K562 (cell line): ENCODE data around the gene TRIM69. TPM values are rescaled to one million over a fixed set of nuclear protein-coding genes. Genes with fewer than 3 reads are reported as not detected.

ENCODE experiments used
- ARHGAP35 ChIP-seq: fragments of 450-650 bp; IDR thresholded peaks from 2 replicates; pipeline ENCODE4 v1.6.1; 2018; ENCODE audit not compliant: partially characterized antibody
- BRD9 ChIP-seq: fragments of 450-650 bp; IDR thresholded peaks from 2 replicates; pipeline ENCODE4 v1.6.1; 2018; ENCODE audit warnings: low read depth; ENCODE audit not compliant: partially characterized antibody
- CBFB ChIP-seq: sonication (generic); formaldehyde crosslinking; IDR thresholded peaks from 2 replicates; pipeline ENCODE4 v1.4.0; 2020; ENCODE audit warnings: mild to moderate bottlenecking, missing genetic modification reagents
- CUX1 ChIP-seq: fragments of 200-800 bp; sonication (Bioruptor generic); IDR thresholded peaks from 2 replicates; pipeline ENCODE4 v1.6.1; 2016; ENCODE audit warnings: missing genetic modification characterization, missing compliant biosample characterization
- EP400 ChIP-seq: fragments of 450-650 bp; IDR thresholded peaks from 2 replicates; pipeline ENCODE4 v1.6.1; 2017; ENCODE audit warnings: antibody characterized with exemption, mild to moderate bottlenecking, moderate library complexity
- FOXJ3 ChIP-seq: sonication (generic); formaldehyde crosslinking; IDR thresholded peaks from 2 replicates; pipeline ENCODE4 v1.4.0; 2020; ENCODE audit warnings: mild to moderate bottlenecking, missing genetic modification reagents
- MCM2 ChIP-seq: fragments of 450-650 bp; IDR thresholded peaks from 2 replicates; pipeline ENCODE4 v1.6.1; 2017; ENCODE audit warnings: low read depth, mild to moderate bottlenecking
- MCM3 ChIP-seq: fragments of 450-650 bp; IDR thresholded peaks from 2 replicates; pipeline ENCODE4 v1.6.1; 2016
- MLLT1 ChIP-seq, 2 experiments: fragments of 450-650 bp; IDR thresholded peaks; 2 replicates each; pipeline ENCODE4 v1.6.1; 2016
- NELFE ChIP-seq: IDR thresholded peaks from 2 replicates; pipeline ENCODE4 v1.6.1; 2011; ENCODE audit warnings: mild to moderate bottlenecking; ENCODE audit not compliant: insufficient read depth, insufficient read length
- RB1 ChIP-seq: fragments of 450-650 bp; IDR thresholded peaks from 2 replicates; pipeline ENCODE4 v1.6.1; 2017; ENCODE audit warnings: low read depth, mild to moderate bottlenecking
- SMC3 ChIP-seq: conservative IDR thresholded peaks from 2 replicates; pipeline ENCODE4 v1.6.1; 2011; ENCODE audit warnings: low read depth, low read length, improper control_type of control experiment; ENCODE audit not compliant: insufficient read depth
- ZBTB2 ChIP-seq: fragments of 450-650 bp; IDR thresholded peaks from 2 replicates; pipeline ENCODE4 v1.6.1; 2016; ENCODE audit warnings: antibody characterized with exemption
- ZNF717 ChIP-seq: fragments of 250-450 bp; sonication (Bioruptor Pico); IDR thresholded peaks from 2 replicates; pipeline ENCODE4 v1.5.0; 2021
- ZNF764 ChIP-seq: fragments of 250-450 bp; sonication (Bioruptor Pico); IDR thresholded peaks from 2 replicates; pipeline ENCODE4 v1.4.0; 2020; ENCODE audit warnings: low read depth, mild to moderate bottlenecking, moderate library complexity
- polyA plus RNA-seq, 8 experiments: library from polyadenylated mRNA; depleted of rRNA in 4 of 8; stranded (reverse) in 5 of 8; unstranded in 3 of 8; fragments of >200 nt; fragmentation: Nextera tagmentation in 2 of 8; fragmentation: Illumina TruSeq in 1 of 8; extraction: Ambion mirVana in 2 of 8; extraction: Trizol in 1 of 8; gene quantifications; 2 replicates each; pipeline versions ENCODE4 v1.2.1 to v1.2.3, GENCODE V29; 2011 to 2014; ENCODE audit warnings: inconsistent platforms in 1 of 8, missing spikeins in 1 of 8
- total RNA-seq, 7 experiments: library from RNA; depleted of rRNA in 6 of 7; stranded (reverse); fragments of >200 nt in 6 of 7; fragmentation: Illumina TruSeq in 2 of 7; extraction: Trizol in 2 of 7; gene quantifications; 2 replicates each; pipeline versions ENCODE4 v1.2.1 to v1.2.3, GENCODE V29; 2011 to 2021; ENCODE audit warnings: low replicate concordance in 1 of 7

The TRIM69 gene
- total and polyA plus RNA-seq, 9 of the 15 experiments (the other 6 are each of a cell fraction or from before 2014, with no cell fraction given): 1.0 to 4.3 (median 2.3) TPM

GRCh38 chr15:44734839-44735481 is 1.4 kb upstream of the TRIM69 start (continued):
- TF ChIP-seq CUX1 (CRISPR knock-in tag): no peak
- TF ChIP-seq EP400: 0 out of 2 replicates have a peak, but pooled peaks have one; percentile 51
- TF ChIP-seq MCM2: no peak
- no peak for TF ChIP-seq NELFE
- TF ChIP-seq CBFB (CRISPR knock-in tag): no peak
- TF ChIP-seq FOXJ3: no peak
- no peak for TF ChIP-seq ZNF764 (CRISPR knock-in tag)
- peak; percentile 30 to 61; a peak in 1 of 4 replicates for TF ChIP-seq MLLT1 (IDR thresholded peaks at IDR 0.05)
- no peak for TF ChIP-seq MCM3
- TF ChIP-seq RB1: no peak
- peak; percentile 47 for TF ChIP-seq ARHGAP35
- no peak for TF ChIP-seq BRD9
- TF ChIP-seq ZNF717 (CRISPR knock-in tag): no peak
- no peak for TF ChIP-seq SMC3
- TF ChIP-seq ZBTB2: peak; percentile 65
